MM.1S (cell line): Measurements from ENCODE around the gene GJB4.
"Not testable (repeated sequence)": the region's sequence is repeated elsewhere in the genome, so short reads cannot be mapped to it uniquely, and the experiment has no call there.

Experiments
- DNase-seq: peaks from one replicate; pipeline ENCODE4 v3.0.0-alpha.2; 2015
- H2AFZ ChIP-seq: fragments of 300-600 bp; sonication (generic); 2 replicates; pipeline ENCODE4 v1.6.0; 2016; ENCODE audit warnings: antibody characterized with exemption, low read length
- H3F3A ChIP-seq: fragments of 300-600 bp; sonication (generic); 2 replicates; pipeline ENCODE4 v1.6.1; 2016; ENCODE audit warnings: mild to moderate bottlenecking, antibody characterized with exemption, low read length, moderate library complexity, mixed read lengths; ENCODE audit not compliant: insufficient read depth
- H3K27ac ChIP-seq: fragments of 300-600 bp; sonication (generic); 2 replicates; pipeline ENCODE4 v1.5.1; 2016; ENCODE audit warnings: mild to moderate bottlenecking, low read length
- H3K27me3 ChIP-seq: fragments of 300-600 bp; sonication (generic); replicated peaks from 2 replicates; pipeline ENCODE4 v1.6.0; 2016; ENCODE audit warnings: low read length; ENCODE audit not compliant: insufficient read depth
- H3K36me3 ChIP-seq: fragments of 300-600 bp; sonication (generic); replicated peaks from 2 replicates; pipeline ENCODE4 v1.6.1; 2016; ENCODE audit warnings: mild to moderate bottlenecking, low read length, mixed read lengths; ENCODE audit not compliant: insufficient read depth
- H3K4me1 ChIP-seq: fragments of 300-600 bp; sonication (generic); 2 replicates; pipeline ENCODE4 v1.6.1; 2016; ENCODE audit warnings: low read length, mixed read lengths
- H3K4me2 ChIP-seq: fragments of 300-600 bp; sonication (generic); 2 replicates; pipeline ENCODE4 v1.6.0; 2016; ENCODE audit warnings: low read depth, low read length
- H3K4me3 ChIP-seq: fragments of 300-600 bp; sonication (generic); 2 replicates; pipeline ENCODE4 v1.5.1; 2016; ENCODE audit warnings: low read length, mixed read lengths
- H3K79me2 ChIP-seq: fragments of 300-600 bp; sonication (generic); 2 replicates; pipeline ENCODE4 v1.6.1; 2016; ENCODE audit warnings: mixed run types, low read length, mixed read lengths
- H3K9ac ChIP-seq: fragments of 300-600 bp; sonication (generic); 2 replicates; pipeline ENCODE4 v1.6.1; 2016; ENCODE audit warnings: low read length, mixed read lengths
- H3K9me2 ChIP-seq: fragments of 300-600 bp; sonication (generic); replicated peaks from 2 replicates; pipeline ENCODE4 v1.6.1; 2016; ENCODE audit warnings: mild to moderate bottlenecking, low read length, mixed read lengths; ENCODE audit not compliant: insufficient read depth
- H3K9me3 ChIP-seq: fragments of 300-600 bp; sonication (generic); replicated peaks from 2 replicates; pipeline ENCODE4 v1.6.1; 2016; ENCODE audit warnings: mild to moderate bottlenecking, low read length, mixed read lengths; ENCODE audit not compliant: insufficient read depth
- H4K20me1 ChIP-seq: fragments of 300-600 bp; sonication (generic); 2 replicates; pipeline ENCODE4 v1.6.1; 2016; ENCODE audit warnings: mild to moderate bottlenecking, low read length, moderate library complexity, mixed read lengths; ENCODE audit not compliant: insufficient read depth
- EZH2 ChIP-seq: fragments of 300-600 bp; sonication (generic); optimal IDR thresholded peaks from 2 replicates; pipeline ENCODE3; 2017; ENCODE audit warnings: low read depth, mild to moderate bottlenecking, antibody characterized with exemption, low read length, mixed read lengths
- EZH2phosphoT487 ChIP-seq: fragments of 300-600 bp; sonication (generic); IDR thresholded peaks from 2 replicates; pipeline ENCODE4 v1.6.1; 2018; ENCODE audit warnings: antibody characterized with exemption, low read length
- TF ChIP-seq, protein P1 (sequence below): fragments of 300-600 bp; sonication (generic); IDR thresholded peaks from 2 replicates; pipeline ENCODE4 v1.5.1; 2016; ENCODE audit warnings: antibody characterized with exemption, low read length, mixed read lengths

GJB4 gene

DNA sequence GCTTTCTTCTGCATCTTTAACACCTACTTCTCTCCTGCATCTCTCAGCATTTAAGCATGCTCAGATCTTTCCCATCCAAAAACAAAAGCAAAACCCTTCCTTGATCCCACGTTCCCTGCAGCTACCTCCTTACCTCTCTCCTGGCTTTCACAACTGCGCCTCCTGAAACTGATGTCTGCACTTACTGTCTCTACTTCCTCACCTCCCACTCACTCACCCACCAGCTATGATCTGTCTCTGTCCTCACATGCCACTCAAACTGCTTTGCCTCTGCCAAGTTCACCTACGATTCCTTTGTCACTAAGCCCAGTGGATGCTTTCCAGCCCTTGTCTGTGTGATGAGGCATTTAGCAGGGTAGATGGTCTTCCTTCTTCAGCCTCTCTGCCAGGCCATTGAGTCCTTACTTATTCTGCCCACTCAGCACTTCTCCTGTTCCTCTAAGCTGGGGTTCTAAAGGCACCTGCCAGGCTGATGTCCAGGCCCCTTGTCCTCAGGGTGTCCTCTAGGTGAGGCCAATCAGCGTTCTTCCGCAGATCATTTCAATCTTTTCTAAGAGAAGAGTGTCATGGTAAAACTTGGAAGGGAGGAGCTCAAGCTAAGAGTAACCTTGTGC, 11.5 kb downstream of the GJB4 start:
- no peaks in the 10 kb centered on the region for H3K9me2 ChIP-seq
- no peaks in the 10 kb centered on the region for H4K20me1 ChIP-seq
- TF ChIP-seq, protein P1, sequence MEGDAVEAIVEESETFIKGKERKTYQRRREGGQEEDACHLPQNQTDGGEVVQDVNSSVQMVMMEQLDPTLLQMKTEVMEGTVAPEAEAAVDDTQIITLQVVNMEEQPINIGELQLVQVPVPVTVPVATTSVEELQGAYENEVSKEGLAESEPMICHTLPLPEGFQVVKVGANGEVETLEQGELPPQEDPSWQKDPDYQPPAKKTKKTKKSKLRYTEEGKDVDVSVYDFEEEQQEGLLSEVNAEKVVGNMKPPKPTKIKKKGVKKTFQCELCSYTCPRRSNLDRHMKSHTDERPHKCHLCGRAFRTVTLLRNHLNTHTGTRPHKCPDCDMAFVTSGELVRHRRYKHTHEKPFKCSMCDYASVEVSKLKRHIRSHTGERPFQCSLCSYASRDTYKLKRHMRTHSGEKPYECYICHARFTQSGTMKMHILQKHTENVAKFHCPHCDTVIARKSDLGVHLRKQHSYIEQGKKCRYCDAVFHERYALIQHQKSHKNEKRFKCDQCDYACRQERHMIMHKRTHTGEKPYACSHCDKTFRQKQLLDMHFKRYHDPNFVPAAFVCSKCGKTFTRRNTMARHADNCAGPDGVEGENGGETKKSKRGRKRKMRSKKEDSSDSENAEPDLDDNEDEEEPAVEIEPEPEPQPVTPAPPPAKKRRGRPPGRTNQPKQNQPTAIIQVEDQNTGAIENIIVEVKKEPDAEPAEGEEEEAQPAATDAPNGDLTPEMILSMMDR = no peak
- TF ChIP-seq EZH2phosphoT487 (no peak), EZH2 (no peak)
- DNase-seq = no peak
- no peaks in the 10 kb centered on the region for H3K4me1 ChIP-seq
- H3K4me3 ChIP-seq = no peak overlapping the region
- no peak overlapping the region for H3K4me2 ChIP-seq
- peaks cover 57% of the 10 kb centered on the region for H3K27me3 ChIP-seq
- no peak overlapping the region for H3K27ac ChIP-seq
- no peaks in the 10 kb centered on the region for H3K79me2 ChIP-seq
- no peak overlapping the region for H2AFZ ChIP-seq
- H3K36me3 ChIP-seq = no peaks in the 10 kb centered on the region
- no peaks in the 10 kb centered on the region for H3F3A ChIP-seq
- H3K9ac ChIP-seq = no peak overlapping the region
- no peaks in the 10 kb centered on the region for H3K9me3 ChIP-seq

DNA sequence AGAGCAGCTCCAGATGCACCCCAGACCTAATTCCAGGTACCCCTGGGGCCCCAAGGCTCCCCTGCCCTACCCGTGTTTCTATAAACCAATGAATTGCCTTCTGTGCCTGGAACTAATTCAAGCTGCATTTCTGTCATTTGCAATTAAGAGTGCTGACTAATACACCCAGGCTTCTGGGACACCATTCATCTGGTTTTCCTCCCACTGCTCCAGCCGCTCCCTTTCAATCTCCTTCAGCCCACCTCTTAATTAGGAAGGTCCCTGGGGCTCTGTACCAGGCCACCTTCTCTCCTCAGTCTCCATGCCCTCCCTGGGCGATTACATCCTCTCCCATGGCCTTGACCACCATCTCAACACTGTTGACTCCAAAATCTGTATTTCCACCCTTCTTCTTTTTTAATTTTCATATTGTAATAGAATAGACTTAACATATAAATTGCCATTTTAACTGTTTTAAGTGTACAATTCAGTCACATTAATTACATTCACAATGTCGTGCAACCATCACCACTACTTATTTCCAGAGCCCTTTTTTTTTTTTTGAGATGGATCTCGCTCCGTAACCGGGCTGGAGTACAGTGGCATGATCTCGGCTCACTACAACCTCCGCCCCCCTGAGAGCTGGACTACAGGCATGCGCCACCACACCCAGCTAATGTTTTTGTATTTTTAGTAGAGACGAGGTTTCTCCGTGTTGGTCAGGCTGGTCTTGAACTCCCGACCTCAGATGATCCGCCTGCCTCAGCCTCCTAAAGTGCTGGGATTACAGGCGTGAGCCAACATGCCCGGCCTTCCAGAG, 12.2 kb downstream of the GJB4 start:
- H4K20me1 ChIP-seq = no peaks in the 10 kb centered on the region
- H3K27ac ChIP-seq = no peak overlapping the region
- no peaks in the 10 kb centered on the region for H3F3A ChIP-seq
- no peaks in the 10 kb centered on the region for H3K36me3 ChIP-seq
- no peaks in the 10 kb centered on the region for H3K9me2 ChIP-seq
- peaks cover 57% of the 10 kb centered on the region for H3K27me3 ChIP-seq
- no peaks in the 10 kb centered on the region for H3K79me2 ChIP-seq
- no peak overlapping the region for H3K4me2 ChIP-seq
- H2AFZ ChIP-seq = no peak overlapping the region
- H3K4me1 ChIP-seq = no peaks in the 10 kb centered on the region
- no peak overlapping the region for H3K4me3 ChIP-seq
- TF ChIP-seq, protein P1 = no peak
- TF ChIP-seq EZH2phosphoT487 = no peak
- H3K9me3 ChIP-seq = no peaks in the 10 kb centered on the region
- no peak for DNase-seq
- no peak overlapping the region for H3K9ac ChIP-seq

DNA sequence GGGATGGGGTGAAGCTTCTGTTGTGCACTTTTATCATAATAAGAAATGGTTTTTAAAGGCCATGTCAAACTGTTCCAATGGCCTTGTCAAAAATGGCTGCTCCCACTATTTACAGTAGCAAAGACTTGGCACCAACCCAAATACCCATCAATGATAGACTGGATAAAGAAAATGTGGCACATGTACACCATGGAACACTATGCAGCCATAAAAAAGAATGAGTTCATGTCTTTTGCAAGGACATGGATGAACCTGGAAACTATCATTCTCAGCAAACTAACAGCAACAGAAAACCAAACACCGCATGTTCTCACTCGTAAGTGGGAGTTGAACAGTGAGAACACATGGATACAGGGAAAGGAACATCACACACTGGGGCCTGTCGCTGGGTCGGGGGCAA, 13.6 kb downstream of the GJB4 start:
- not testable (repeated sequence) for H3F3A ChIP-seq, H3K27ac ChIP-seq, H3K36me3 ChIP-seq, H3K4me2 ChIP-seq, H3K4me3 ChIP-seq, DNase-seq, H3K9ac ChIP-seq, H2AFZ ChIP-seq, H3K4me1 ChIP-seq, H3K9me3 ChIP-seq, H4K20me1 ChIP-seq, H3K9me2 ChIP-seq, H3K79me2 ChIP-seq
- peaks cover 48% of the 10 kb centered on the region for H3K27me3 ChIP-seq

DNA sequence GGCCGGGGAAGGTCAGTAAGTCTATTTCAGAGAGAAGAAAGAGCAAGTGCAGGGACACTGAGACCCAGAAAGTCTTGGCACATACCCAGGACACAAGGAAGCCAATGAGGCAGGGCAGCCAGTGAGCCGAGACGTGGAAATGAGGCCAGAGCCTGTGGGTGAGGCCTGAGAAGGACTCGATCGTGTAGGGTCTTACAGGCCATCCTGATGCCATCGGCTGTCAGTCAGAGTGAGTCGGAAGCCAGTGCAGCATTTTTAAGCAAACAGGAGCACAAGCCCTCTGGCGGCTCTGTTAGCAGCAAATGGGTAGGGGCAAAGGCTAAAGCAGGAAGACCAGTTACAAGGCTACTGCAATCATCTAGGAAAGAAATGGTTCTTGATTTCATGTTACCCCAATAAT, 15.4 kb downstream of the GJB4 start:
- Histone ChIP-seq H3K27ac (no peak overlapping the region), H2AFZ (no peak overlapping the region), H3K27me3 (peaks cover 46% of the 10 kb centered on the region), H3F3A (no peaks in the 10 kb centered on the region), H3K9ac (no peak overlapping the region), H4K20me1 (no peaks in the 10 kb centered on the region), H3K9me3 (no peaks in the 10 kb centered on the region), H3K9me2 (no peaks in the 10 kb centered on the region), H3K36me3 (no peaks in the 10 kb centered on the region), H3K4me3 (no peak overlapping the region), H3K4me1 (no peaks in the 10 kb centered on the region), H3K79me2 (no peaks in the 10 kb centered on the region), H3K4me2 (no peak overlapping the region)
- no peak for DNase-seq
- TF ChIP-seq EZH2phosphoT487 (no peak), EZH2 (no peak)
- TF ChIP-seq, protein P1 = no peak
